Measurements from ENCODE around the gene KASH5.

The KASH5 gene

GRCh38 chr19:49343123-49343522 is 44.9 kb upstream of the KASH5 start:
- Histone ChIP-seq H3K79me2 (ENCODE audit: control insufficient read depth, low read length) (peaks cover 14% of the 10 kb centered on the region), H3K9me3 (ENCODE audit: control insufficient read depth, insufficient read depth, low read length) (no peaks in the 10 kb centered on the region), H3K4me3 (ENCODE audit: low read length) (no peak overlapping the region), H4K20me1 (ENCODE audit: control insufficient read depth, insufficient read depth, low read depth, low read length) (peaks cover 11% of the 10 kb centered on the region; the same call in 1 of the 2 replicates), H3K9me2 (replicated peaks; ENCODE audit: control insufficient read depth, low read length) (no peaks in the 10 kb centered on the region), H3K27ac (ENCODE audit: low read depth, low read length) (no peak overlapping the region), H3K4me1 (ENCODE audit: control insufficient read depth, low read length) (peaks cover 47% of the 10 kb centered on the region), H3K4me2 (ENCODE audit: low read length) (no peak overlapping the region), H3K36me3 (ENCODE audit: control insufficient read depth, low read length) (peaks cover 28% of the 10 kb centered on the region), H3F3A (ENCODE audit: control insufficient read depth, insufficient read depth) (peaks cover 21% of the 10 kb centered on the region), H3K27me3 (ENCODE audit: control insufficient read depth, low read length) (no peaks in the 10 kb centered on the region)
- no peak for TF ChIP-seq EZH2phosphoT487 (IDR thresholded peaks at IDR 0.05; ENCODE audit: borderline replicate concordance, low read length)
- TF ChIP-seq CTCF (IDR thresholded peaks at IDR 0.05; ENCODE audit: low read depth, low read length, poor library complexity, severe bottlenecking), result no peak

GRCh38 chr19:49344505-49345423 is 43.3 kb upstream of the KASH5 start:
- H4K20me1 ChIP-seq (ENCODE audit: control insufficient read depth, insufficient read depth, low read depth, low read length), result peaks cover 4% of the 10 kb centered on the region; the same call in 1 of the 2 replicates
- no peak overlapping the region for H3K4me2 ChIP-seq (ENCODE audit: low read length)
- H3K4me3 ChIP-seq (ENCODE audit: low read length), result no peak overlapping the region
- no peaks in the 10 kb centered on the region for H3K27me3 ChIP-seq (ENCODE audit: control insufficient read depth, low read length)
- H3K9me2 ChIP-seq (replicated peaks; ENCODE audit: control insufficient read depth, low read length), result no peaks in the 10 kb centered on the region
- H3K36me3 ChIP-seq (ENCODE audit: control insufficient read depth, low read length), result peaks cover 13% of the 10 kb centered on the region
- no peak overlapping the region for H3K27ac ChIP-seq (ENCODE audit: low read depth, low read length)
- no peaks in the 10 kb centered on the region for H3K79me2 ChIP-seq (ENCODE audit: control insufficient read depth, low read length)
- TF ChIP-seq EZH2phosphoT487 (IDR thresholded peaks at IDR 0.05; ENCODE audit: borderline replicate concordance, low read length) (no peak), CTCF (IDR thresholded peaks at IDR 0.05; ENCODE audit: low read depth, low read length, poor library complexity, severe bottlenecking) (no peak)
- peaks cover 6% of the 10 kb centered on the region; the same call in 1 of the 2 replicates for H3K9me3 ChIP-seq (ENCODE audit: control insufficient read depth, insufficient read depth, low read length)
- H3F3A ChIP-seq (ENCODE audit: control insufficient read depth, insufficient read depth), result peaks cover 10% of the 10 kb centered on the region
- peaks cover 40% of the 10 kb centered on the region for H3K4me1 ChIP-seq (ENCODE audit: control insufficient read depth, low read length)

- Histone ChIP-seq H3F3A (ENCODE audit: control insufficient read depth, insufficient read depth) (no peaks in the 10 kb centered on the region; the same call in 1 of the 2 replicates), H3K79me2 (ENCODE audit: control insufficient read depth, low read length) (no peaks in the 10 kb centered on the region), H3K4me2 (ENCODE audit: low read length) (no peak overlapping the region), H3K27me3 (ENCODE audit: control insufficient read depth, low read length) (no peaks in the 10 kb centered on the region), H4K20me1 (ENCODE audit: control insufficient read depth, insufficient read depth, low read depth, low read length) (no peaks in the 10 kb centered on the region), H3K36me3 (ENCODE audit: control insufficient read depth, low read length) (no peaks in the 10 kb centered on the region; the same call in 1 of the 2 replicates), H3K4me1 (ENCODE audit: control insufficient read depth, low read length) (peaks cover 18% of the 10 kb centered on the region), H3K4me3 (ENCODE audit: low read length) (no peak overlapping the region), H3K9me2 (replicated peaks; ENCODE audit: control insufficient read depth, low read length) (no peaks in the 10 kb centered on the region), H3K27ac (ENCODE audit: low read depth, low read length) (no peak overlapping the region), H3K9me3 (ENCODE audit: control insufficient read depth, insufficient read depth, low read length) (peaks cover 6% of the 10 kb centered on the region; the same call in 1 of the 2 replicates)
- TF ChIP-seq CTCF (IDR thresholded peaks at IDR 0.05; ENCODE audit: low read depth, low read length, poor library complexity, severe bottlenecking) (no peak), EZH2phosphoT487 (IDR thresholded peaks at IDR 0.05; ENCODE audit: borderline replicate concordance, low read length) (no peak)
These were observed 40.9 kb upstream of the KASH5 start for GRCh38 chr19:49347191-49347590.

Data from DOHH2 (cell line).